AG10803 (cell line): ENCODE data around the gene TACR1.
"Not testable (repeated sequence)": the region's sequence is repeated elsewhere in the genome, so short reads cannot be mapped to it uniquely, and the experiment has no call there.

Experiments used
- DNase-seq: peaks from one replicate; pipeline ENCODE4 v3.0.0; 2010; ENCODE audit warnings: low read depth
- H3K4me3 ChIP-seq: 2 replicates; pipeline ENCODE4 v1.5.1; 2011; ENCODE audit warnings: mild to moderate bottlenecking, low read length, control low read depth
- CTCF ChIP-seq: conservative IDR thresholded peaks from 2 replicates; pipeline ENCODE4 v1.5.1; 2011; ENCODE audit warnings: mild to moderate bottlenecking, low read length, control low read depth, inconsistent platforms

The TACR1 gene

GRCh38 chr2:75233965-75234364 is 34.6 kb upstream of the TACR1 start:
- no peak for DNase-seq
- no peak for TF ChIP-seq CTCF
- H3K4me3 ChIP-seq = no peak overlapping the region

DNA sequence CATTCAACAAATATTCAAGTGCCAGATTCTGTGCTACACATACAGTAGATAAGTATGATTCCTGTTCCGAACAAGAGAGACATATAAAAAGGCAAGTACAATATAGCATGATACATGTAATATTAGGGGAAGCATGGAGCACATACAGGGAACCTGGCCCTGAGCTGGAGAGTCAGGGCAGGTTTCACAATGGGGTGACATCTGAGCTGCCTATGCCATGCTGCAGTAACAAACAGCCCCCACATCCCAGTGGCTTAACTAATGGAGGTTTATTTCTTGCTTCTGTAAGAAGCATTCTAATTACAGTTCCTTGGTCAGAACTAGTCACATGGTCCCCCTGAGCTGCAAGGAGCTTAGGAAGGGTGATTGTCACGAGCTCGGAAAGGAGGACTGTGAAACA is 27.3 kb upstream of the TACR1 start:
- H3K4me3 ChIP-seq = no peak overlapping the region
- DNase-seq = no peak
- TF ChIP-seq CTCF = no peak

- no peak for TF ChIP-seq CTCF
- no peak for DNase-seq
- H3K4me3 ChIP-seq = no peak overlapping the region
These were observed 26.8 kb upstream of the TACR1 start for GRCh38 chr2:75226099-75226498.

GRCh38 chr2:75224636-75225094 is 25.3 kb upstream of the TACR1 start:
- no peak for DNase-seq
- no peak for TF ChIP-seq CTCF
- no peak overlapping the region for H3K4me3 ChIP-seq

- no peak for TF ChIP-seq CTCF
- no peak for DNase-seq
- no peak overlapping the region for H3K4me3 ChIP-seq
These were observed 23.2 kb upstream of the TACR1 start for GRCh38 chr2:75222527-75222926.

GRCh38 chr2:75221862-75222261 is 22.5 kb upstream of the TACR1 start:
- no peak for TF ChIP-seq CTCF
- peak; percentile 77 for DNase-seq
- no peak overlapping the region for H3K4me3 ChIP-seq

DNA sequence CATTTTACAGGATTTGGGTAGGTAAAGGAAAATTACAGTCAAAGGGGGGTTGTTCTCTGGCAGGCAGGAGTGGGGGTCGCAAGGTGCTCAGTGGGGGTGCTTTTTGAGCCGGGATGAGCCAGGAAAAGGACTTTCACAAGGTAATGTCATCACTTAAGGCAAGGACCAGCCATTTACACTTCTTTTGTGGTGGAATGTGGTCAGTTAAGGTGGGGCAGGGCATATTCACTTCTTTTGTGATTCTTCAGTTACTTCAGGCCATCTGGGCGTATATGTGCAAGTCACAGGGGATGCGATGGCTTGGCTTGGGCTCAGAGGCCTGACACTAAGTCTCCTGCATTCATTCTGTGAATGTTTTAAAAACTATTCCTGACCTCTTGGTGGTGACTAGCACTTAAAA is 19.9 kb upstream of the TACR1 start:
- H3K4me3 ChIP-seq, DNase-seq: not testable (repeated sequence)

GRCh38 chr2:75211266-75211770 is 12.0 kb upstream of the TACR1 start:
- H3K4me3 ChIP-seq = no peak overlapping the region
- no peak for TF ChIP-seq CTCF
- DNase-seq = no peak
